NCI-H748 (cell line): ENCODE results near the gene CDIPT.
"Not testable (repeated sequence)": the region's sequence is repeated elsewhere in the genome, so short reads cannot be mapped to it uniquely, and the experiment has no call there.

Experiments
- DNase-seq: peaks from one replicate; lab custom pipeline; 2025; ENCODE audit not compliant: unreplicated experiment; lab: John Stamatoyannopoulos, UW

Gene CDIPT

DNA sequence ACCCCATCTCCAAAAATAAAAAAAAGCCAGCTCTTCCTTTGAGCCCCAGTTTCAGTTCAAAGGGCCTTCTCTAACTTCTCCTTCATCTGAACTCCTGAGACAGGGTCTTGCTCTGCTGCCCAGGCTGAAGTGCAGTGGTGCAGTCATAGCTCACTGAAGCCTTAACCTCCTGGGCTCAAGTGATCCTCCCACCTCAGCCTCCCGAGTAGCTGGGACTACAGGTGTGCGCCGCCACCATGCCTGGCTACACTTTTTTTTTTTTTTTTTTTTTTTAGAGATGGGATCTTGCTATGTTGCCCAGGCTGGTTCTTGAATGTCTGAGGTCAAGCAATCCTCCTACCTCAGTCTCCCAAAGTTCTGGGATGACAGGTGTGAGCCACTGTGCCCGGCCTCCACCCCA, 29.8 kb downstream of the CDIPT start:
- not testable (repeated sequence) for DNase-seq

GRCh38 chr16:29831490-29831889, 31.5 kb downstream of the CDIPT start:
- DNase-seq = no peak

DNA sequence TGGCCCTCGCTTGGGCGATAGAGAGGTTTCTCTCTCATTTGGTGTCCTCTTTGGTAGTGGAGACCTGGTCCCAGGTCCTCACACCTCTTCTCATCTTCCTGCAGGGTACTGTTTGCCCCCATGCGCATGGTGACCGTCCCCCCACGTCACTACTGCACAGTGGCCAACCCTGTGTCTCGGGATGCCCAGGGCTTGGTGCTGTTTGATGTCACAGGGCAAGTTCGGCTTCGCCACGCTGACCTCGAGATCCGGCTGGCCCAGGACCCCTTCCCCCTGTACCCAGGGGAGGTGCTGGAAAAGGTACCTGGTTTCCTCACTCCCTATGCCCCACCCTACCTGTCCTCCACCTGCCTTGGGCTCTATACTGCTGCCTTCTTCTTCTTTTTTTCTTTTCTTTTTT, 32.3 kb downstream of the CDIPT start:
- DNase-seq = no peak

GRCh38 chr16:29826342-29826695, 36.7 kb downstream of the CDIPT start:
- DNase-seq = no peak

GRCh38 chr16:29825145-29826044, 37.6 kb downstream of the CDIPT start:
- no peak for DNase-seq

GRCh38 chr16:29824589-29825144, 38.4 kb downstream of the CDIPT start:
- DNase-seq = no peak

GRCh38 chr16:29821643-29822115, 41.3 kb downstream of the CDIPT start:
- no peak for DNase-seq

- no peak for DNase-seq
These were observed 42.0 kb downstream of the CDIPT start for GRCh38 chr16:29820730-29821642.

- DNase-seq = no peak
These were observed 42.7 kb downstream of the CDIPT start, which contains the start of gene MVP for GRCh38 chr16:29820271-29820701. MVP (plus strand) TSS chr16:29820462; CDS start chr16:29830550, 10,088 bp downstream.

GRCh38 chr16:29819506-29819905, 43.5 kb downstream of the CDIPT start:
- DNase-seq = no peak

DNA sequence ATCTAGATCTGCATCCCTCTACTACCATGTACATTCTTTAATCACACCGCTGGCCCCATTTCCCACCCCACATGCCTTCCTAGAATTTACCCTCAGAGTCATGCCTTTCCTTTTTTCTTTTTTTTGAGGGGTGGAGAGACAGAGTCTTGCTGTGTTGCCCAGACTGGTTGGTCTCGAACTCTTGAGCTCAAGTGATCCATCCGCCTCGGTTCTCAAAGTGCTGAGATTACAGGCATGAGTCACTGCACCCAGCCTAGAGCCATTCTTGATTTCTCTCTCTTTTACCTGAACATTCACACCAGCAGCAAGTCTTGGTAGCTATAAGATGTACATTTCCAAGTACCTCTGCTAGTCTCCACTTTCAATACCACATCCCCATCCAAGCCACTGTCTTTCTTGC, 44.9 kb downstream of the CDIPT start:
- no peak for DNase-seq

GRCh38 chr16:29816694-29817441, 46.2 kb downstream of the CDIPT start:
- peak; percentile 64 for DNase-seq

GRCh38 chr16:29815793-29816693, 47.0 kb downstream of the CDIPT start, which contains the start of gene PAGR1:
PAGR1 (plus strand) TSS chr16:29816152; CDS start chr16:29816526, 374 bp downstream.
- DNase-seq = peak; percentile 98

DNA sequence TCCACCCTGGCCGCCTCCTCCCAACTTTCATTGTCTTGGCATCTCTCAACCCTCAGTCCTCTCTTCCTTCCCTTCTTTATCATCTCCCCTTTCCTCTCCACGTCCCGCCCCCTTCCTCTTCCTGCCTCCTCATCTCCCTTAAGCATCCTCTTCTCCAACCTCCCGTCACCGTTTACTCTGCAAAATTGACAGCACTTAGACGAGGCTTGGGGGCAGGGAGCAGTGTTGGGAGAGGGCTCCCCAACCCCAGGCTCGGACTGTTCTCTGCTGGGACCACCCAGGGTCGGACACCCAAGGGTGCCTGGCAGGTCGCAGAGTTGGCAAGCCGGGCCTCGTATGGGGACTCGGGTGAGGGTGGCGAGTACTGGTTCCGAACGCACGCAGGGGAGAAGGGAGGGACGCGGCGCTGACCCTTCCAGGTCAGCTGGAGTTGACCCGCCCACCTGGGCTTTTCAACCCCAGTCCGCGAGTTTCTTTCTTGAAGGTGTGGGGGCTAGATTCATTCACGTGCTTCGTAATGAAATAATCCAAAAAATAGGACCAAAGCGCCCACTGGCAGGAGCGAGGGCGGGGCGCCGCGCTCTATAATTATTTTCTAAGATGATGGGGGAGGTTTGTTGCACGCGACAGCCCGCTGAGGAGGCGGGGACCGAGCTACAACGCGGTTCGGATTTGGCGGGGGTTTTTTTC, 47.8 kb downstream of the CDIPT start:
- DNase-seq = peak; percentile 74

DNA sequence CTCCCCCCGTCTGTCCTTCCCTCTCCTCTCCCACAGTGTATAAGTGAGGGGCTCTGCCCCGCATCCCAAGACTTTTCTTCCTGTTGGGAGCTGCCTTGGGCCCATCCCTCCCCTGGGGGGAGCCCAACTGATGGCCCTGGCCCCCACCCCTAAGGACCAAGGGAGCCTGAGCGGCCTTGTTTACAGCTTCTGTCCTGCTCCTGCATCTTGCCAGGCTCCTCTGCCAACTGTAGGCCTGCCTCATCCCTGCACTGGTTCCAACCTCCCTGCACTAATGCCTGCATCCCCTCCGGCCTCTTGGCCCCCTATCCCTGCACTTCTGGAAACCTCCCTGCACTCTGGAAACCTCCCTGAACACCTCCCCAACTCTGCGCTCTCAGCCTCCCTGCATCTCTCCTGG, 48.4 kb downstream of the CDIPT start:
- no peak for DNase-seq

- no peak for DNase-seq
These were observed 49.1 kb downstream of the CDIPT start for GRCh38 chr16:29813644-29814562.

GRCh38 chr16:29812754-29813643, 50.0 kb downstream of the CDIPT start:
- DNase-seq = no peak
